ENCODE data around the gene SLC17A8.

The SLC17A8 gene

GRCh38 chr12:100461330-100461973 is 104.6 kb downstream of the SLC17A8 start:
- Histone ChIP-seq H3K9me3 (ENCODE audit: severe bottlenecking) (no peaks in the 10 kb centered on the region), H3K27ac (ENCODE audit: poor library complexity, severe bottlenecking) (no peak overlapping the region), H3K4me1 (ENCODE audit: insufficient read depth, poor library complexity, severe bottlenecking) (no peaks in the 10 kb centered on the region), H3K4me3 (ENCODE audit: severe bottlenecking) (no peak overlapping the region), H3K36me3 (ENCODE audit: low read depth) (no peaks in the 10 kb centered on the region), H3K27me3 (ENCODE audit: insufficient read depth, poor library complexity, severe bottlenecking) (no peaks in the 10 kb centered on the region)
- ATAC-seq (ENCODE audit: low read depth) (no peak), DNase-seq (ENCODE audit: low spot score) (no peak)
- no peak for TF ChIP-seq CTCF (IDR thresholded peaks at IDR 0.05; ENCODE audit: poor library complexity, severe bottlenecking)

GRCh38 chr12:100463661-100464060 is 106.8 kb downstream of the SLC17A8 start:
- H3K4me1 ChIP-seq (ENCODE audit: insufficient read depth, poor library complexity, severe bottlenecking) = no peaks in the 10 kb centered on the region
- H3K36me3 ChIP-seq (ENCODE audit: low read depth) = no peaks in the 10 kb centered on the region
- no peak for ATAC-seq (ENCODE audit: low read depth)
- H3K9me3 ChIP-seq (ENCODE audit: severe bottlenecking) = no peaks in the 10 kb centered on the region
- no peak overlapping the region for H3K4me3 ChIP-seq (ENCODE audit: severe bottlenecking)
- H3K27ac ChIP-seq (ENCODE audit: poor library complexity, severe bottlenecking) = no peak overlapping the region
- no peak for TF ChIP-seq CTCF (IDR thresholded peaks at IDR 0.05; ENCODE audit: poor library complexity, severe bottlenecking)
- no peak for DNase-seq (ENCODE audit: low spot score)
- H3K27me3 ChIP-seq (ENCODE audit: insufficient read depth, poor library complexity, severe bottlenecking) = no peaks in the 10 kb centered on the region

GRCh38 chr12:100464529-100464928 is 107.7 kb downstream of the SLC17A8 start:
- ATAC-seq (ENCODE audit: low read depth) (no peak), DNase-seq (ENCODE audit: low spot score) (no peak)
- Histone ChIP-seq H3K36me3 (ENCODE audit: low read depth) (no peaks in the 10 kb centered on the region), H3K27ac (ENCODE audit: poor library complexity, severe bottlenecking) (no peak overlapping the region), H3K4me3 (ENCODE audit: severe bottlenecking) (no peak overlapping the region), H3K4me1 (ENCODE audit: insufficient read depth, poor library complexity, severe bottlenecking) (no peaks in the 10 kb centered on the region), H3K9me3 (ENCODE audit: severe bottlenecking) (no peaks in the 10 kb centered on the region), H3K27me3 (ENCODE audit: insufficient read depth, poor library complexity, severe bottlenecking) (no peaks in the 10 kb centered on the region)
- TF ChIP-seq CTCF (IDR thresholded peaks at IDR 0.05; ENCODE audit: poor library complexity, severe bottlenecking) = no peak

- no peak for ATAC-seq (ENCODE audit: low read depth)
- Histone ChIP-seq H3K4me1 (ENCODE audit: insufficient read depth, poor library complexity, severe bottlenecking) (no peaks in the 10 kb centered on the region), H3K27ac (ENCODE audit: poor library complexity, severe bottlenecking) (no peak overlapping the region), H3K4me3 (ENCODE audit: severe bottlenecking) (no peak overlapping the region), H3K27me3 (ENCODE audit: insufficient read depth, poor library complexity, severe bottlenecking) (no peaks in the 10 kb centered on the region), H3K36me3 (ENCODE audit: low read depth) (no peaks in the 10 kb centered on the region), H3K9me3 (ENCODE audit: severe bottlenecking) (no peaks in the 10 kb centered on the region)
- no peak for DNase-seq (ENCODE audit: low spot score)
- TF ChIP-seq CTCF (IDR thresholded peaks at IDR 0.05; ENCODE audit: poor library complexity, severe bottlenecking) = no peak
Measured at GRCh38 chr12:100468126-100468525, 111.3 kb downstream of the SLC17A8 start.
